Heart left ventricle (tissue), 16 donors: ENCODE measurements around the gene MRPS24. TPM values are rescaled to one million over a fixed set of nuclear protein-coding genes. Genes with fewer than 3 reads are reported as not detected.

Experiments used
- ATAC-seq, 4 donors: fragments of 200-7000 bp; cut with Tn5 transposase; one replicate each; pipeline ENCODE4 v1.9.1; 2020 to 2022; ENCODE audit warnings: moderate library complexity in 4 of 4, mild to moderate bottlenecking in 3 of 4, moderate number of reproducible peaks in 1 of 4
- DNase-seq, 5 donors: peaks; one replicate each; pipeline ENCODE4 v3.0.0-alpha.2; 2020
- H3K27ac ChIP-seq, 12 donors: fragments of 200-600 bp; sonication (generic) in 4 of 12; one replicate each; pipeline versions ENCODE4 v1.5.0 to v1.8.0; 2016 to 2022; ENCODE audit warnings: mild to moderate bottlenecking in 2 of 12
- H3K27me3 ChIP-seq, 9 donors: fragments of 200-600 bp; sonication (generic) in 2 of 9; one replicate each; pipeline versions ENCODE4 v1.5.1 to v1.8.0; 2016 to 2022; ENCODE audit warnings: mild to moderate bottlenecking in 3 of 9
- H3K36me3 ChIP-seq, 9 donors: fragments of 200-600 bp; sonication (generic) in 2 of 9; one replicate each; pipeline versions ENCODE4 v1.5.0 to v1.8.0; 2018 to 2022; ENCODE audit warnings: mild to moderate bottlenecking in 2 of 9
- H3K4me1 ChIP-seq, 12 donors: fragments of 200-600 bp; sonication (generic) in 4 of 12; one replicate each; pipeline versions ENCODE4 v1.5.0 to v1.8.0; 2016 to 2022; ENCODE audit warnings: mild to moderate bottlenecking in 3 of 12
- H3K4me3 ChIP-seq, 12 donors: fragments of 200-600 bp; sonication (generic) in 4 of 12; one replicate each; pipeline versions ENCODE4 v1.5.0 to v1.8.0; 2017 to 2022; ENCODE audit warnings: mild to moderate bottlenecking in 9 of 12, moderate library complexity in 4 of 12
- H3K9me3 ChIP-seq, 12 donors: fragments of 200-600 bp; sonication (generic) in 4 of 12; one replicate each; pipeline versions ENCODE4 v1.5.0 to v1.8.0; 2016 to 2022; ENCODE audit warnings: mild to moderate bottlenecking in 1 of 12
- POLR2A ChIP-seq, 2 donors: fragments of 450-650 bp; IDR thresholded peaks; one replicate each; pipeline ENCODE4 v1.6.1; 2017; ENCODE audit warnings: antibody characterized with exemption in 2 of 2, mild to moderate bottlenecking in 2 of 2, moderate library complexity in 2 of 2
- WGBS, 4 donors: extraction: QIAGEN DNeasy Blood & Tissue Kit in 2 of 4; methylation state at CpG; one replicate each; pipeline versions ENCODE4 v1.1.5 to v1.1.7; 2013 to 2018; 5-methylcytosine and 5-hydroxymethylcytosine counted together
- intact Hi-C, 10 donors: fragments of 100-400 bp; cut with DNase I; formaldehyde crosslinking; loops; one replicate each; pipeline versions ENCODE4 v1.11.1 to v1.14.2; 2022
- polyA plus RNA-seq, 2 donors: library from polyadenylated mRNA; stranded (reverse); fragments of 200-250 nt; gene quantifications; one replicate each; pipeline ENCODE4 v1.2.3, GENCODE V29; 2013
- total RNA-seq, 9 donors: library from RNA; depleted of rRNA in 2 of 9; stranded (reverse); fragments of >200 nt in 2 of 9; fragmentation: NEBNext Ultra II Directional in 3 of 9; extraction: Animal tissue kit (Norgen Biotek cat#: 25700) in 3 of 9; gene quantifications; one replicate each; pipeline versions ENCODE4 v1.1.0 to v1.2.4, GENCODE V29; 2016 to 2023
- TF ChIP-seq, protein P1 (sequence below), 12 donors: fragments of 200-600 bp; sonication (generic) in 4 of 12; IDR thresholded peaks; one replicate each; pipeline versions ENCODE4 v1.5.0 to v1.8.0; 2018 to 2022; ENCODE audit warnings: antibody characterized with exemption in 12 of 12, mild to moderate bottlenecking in 5 of 12
- donor health status: ischemic (EF 13 %, LVEDD 7.1; RV severe dilation, severe dysfunction).
- donor health status: healthy with polysubstance abuse.
- donor health status: DM: no; HTN: yes; CAD: no.
- donor health status: DM: no; HTN: no; CAD: no.
- donor health status: ischemic (EF 25% LVEDD 6.9; RV normal size, moderate dysfunction).
- donor health status: ischemic (EF 25% LVEDD 5.7; RV mildly dilated, moderate dysfunction).
- donor health status: healthy.
- donor health status: DM: yes; HTN: yes; CAD: no.
- donor health status: ischemic (EF 35%, LVEDD 5.7; RV mildly dilated, moderate dysfunction).
- donor health status: nonischemic (EF 11% LVEDD 7.7; RV severe dilation, severe dysfunction).
- donor health status: DM: yes; HTN: yes; CAD: no.
- donor health status: PGD.
- donor health status: ischemic (EF 29% LVEDD 5.4; RV normal size, mild dysfunction).
- donor health status: nonischemic (EF 23%, LVEDD 6.1; RV moderate dilation, normal function).

MRPS24 gene
- total and polyA plus RNA-seq, 11 donors = 118 to 284 (median 159) TPM

GRCh38 chr7:43884617-43885016 is 15.3 kb upstream of the MRPS24 start:
- TF ChIP-seq, protein P1, sequence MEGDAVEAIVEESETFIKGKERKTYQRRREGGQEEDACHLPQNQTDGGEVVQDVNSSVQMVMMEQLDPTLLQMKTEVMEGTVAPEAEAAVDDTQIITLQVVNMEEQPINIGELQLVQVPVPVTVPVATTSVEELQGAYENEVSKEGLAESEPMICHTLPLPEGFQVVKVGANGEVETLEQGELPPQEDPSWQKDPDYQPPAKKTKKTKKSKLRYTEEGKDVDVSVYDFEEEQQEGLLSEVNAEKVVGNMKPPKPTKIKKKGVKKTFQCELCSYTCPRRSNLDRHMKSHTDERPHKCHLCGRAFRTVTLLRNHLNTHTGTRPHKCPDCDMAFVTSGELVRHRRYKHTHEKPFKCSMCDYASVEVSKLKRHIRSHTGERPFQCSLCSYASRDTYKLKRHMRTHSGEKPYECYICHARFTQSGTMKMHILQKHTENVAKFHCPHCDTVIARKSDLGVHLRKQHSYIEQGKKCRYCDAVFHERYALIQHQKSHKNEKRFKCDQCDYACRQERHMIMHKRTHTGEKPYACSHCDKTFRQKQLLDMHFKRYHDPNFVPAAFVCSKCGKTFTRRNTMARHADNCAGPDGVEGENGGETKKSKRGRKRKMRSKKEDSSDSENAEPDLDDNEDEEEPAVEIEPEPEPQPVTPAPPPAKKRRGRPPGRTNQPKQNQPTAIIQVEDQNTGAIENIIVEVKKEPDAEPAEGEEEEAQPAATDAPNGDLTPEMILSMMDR (IDR thresholded peaks at IDR 0.05) = no peak
- TF ChIP-seq POLR2A (IDR thresholded peaks at IDR 0.05) = no peak

DNA sequence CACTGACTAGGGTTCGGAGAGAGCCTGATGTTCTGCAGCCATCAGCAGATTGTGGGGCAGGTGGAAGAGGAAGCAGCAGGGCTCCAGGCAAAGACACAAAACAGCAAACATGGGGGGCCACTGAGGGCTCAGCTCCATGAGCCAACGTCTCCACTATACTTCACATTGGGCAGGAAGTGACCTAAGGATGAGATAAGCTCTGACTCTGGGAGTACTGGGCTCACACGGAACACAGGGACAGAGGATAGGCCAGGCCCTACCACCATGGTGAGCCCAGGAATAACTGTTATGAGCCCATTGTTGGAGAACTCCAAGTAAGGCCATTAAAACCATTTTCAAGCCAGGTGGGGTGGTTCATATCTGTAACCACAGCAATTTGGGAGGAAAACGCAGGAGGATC is 14.9 kb upstream of the MRPS24 start:
- no peak for TF ChIP-seq POLR2A (IDR thresholded peaks at IDR 0.05)
- TF ChIP-seq, protein P1 (IDR thresholded peaks at IDR 0.05) = no peak
- peaks cover 0 to 16% (median 6%) of the 10 kb centered on the region in 12 donors for H3K4me1 ChIP-seq
- H3K4me3 ChIP-seq = no peak overlapping the region
- H3K9me3 ChIP-seq = no peaks in the 10 kb centered on the region
- no peaks in the 10 kb centered on the region for H3K27me3 ChIP-seq
- no peak overlapping the region for H3K27ac ChIP-seq
- intact Hi-C loops = no loop called here
- no peak for DNase-seq
- peaks cover 0 to 82% (median 68%) of the 10 kb centered on the region in 9 donors for H3K36me3 ChIP-seq
- ATAC-seq = peak in 1 of 4 donors; percentile 2
- 74 to 82% (median 77%) methylated on average over 4 of the region's 4 CpGs for WGBS, 4 donors

More at GRCh38 chr7:43884617-43885016, 15.3 kb upstream of the MRPS24 start:
- DNase-seq = no peak
- H3K27ac ChIP-seq = no peak overlapping the region
- intact Hi-C loops = no loop called here
- peaks cover 0 to 78% (median 64%) of the 10 kb centered on the region in 9 donors for H3K36me3 ChIP-seq
- H3K9me3 ChIP-seq = no peaks in the 10 kb centered on the region
- no peak overlapping the region for H3K4me3 ChIP-seq
- 76 to 79% (median 78%) methylated on average over 4 of the region's 4 CpGs for WGBS, 4 donors
- no peak for ATAC-seq
- peaks cover 0 to 19% (median 7%) of the 10 kb centered on the region in 12 donors for H3K4me1 ChIP-seq
- no peaks in the 10 kb centered on the region for H3K27me3 ChIP-seq

- Histone ChIP-seq H3K4me3 (no peak overlapping the region), H3K27me3 (no peaks in the 10 kb centered on the region), H3K36me3 (peaks cover 5 to 100% (median 86%) of the 10 kb centered on the region in 9 donors), H3K27ac (no peak overlapping the region), H3K9me3 (no peaks in the 10 kb centered on the region), H3K4me1 (peaks cover 0 to 29% (median 16%) of the 10 kb centered on the region in 12 donors)
- DNase-seq = no peak
- intact Hi-C loops = no loop called here
- TF ChIP-seq POLR2A (IDR thresholded peaks at IDR 0.05) = no peak
- TF ChIP-seq, protein P1 (IDR thresholded peaks at IDR 0.05) = no peak
- WGBS, 4 donors = 51 to 76% (median 70%) methylated on average over 5 of the region's 5 CpGs
- ATAC-seq = no peak
These were observed 11.3 kb upstream of the MRPS24 start for GRCh38 chr7:43880596-43880995.

DNA sequence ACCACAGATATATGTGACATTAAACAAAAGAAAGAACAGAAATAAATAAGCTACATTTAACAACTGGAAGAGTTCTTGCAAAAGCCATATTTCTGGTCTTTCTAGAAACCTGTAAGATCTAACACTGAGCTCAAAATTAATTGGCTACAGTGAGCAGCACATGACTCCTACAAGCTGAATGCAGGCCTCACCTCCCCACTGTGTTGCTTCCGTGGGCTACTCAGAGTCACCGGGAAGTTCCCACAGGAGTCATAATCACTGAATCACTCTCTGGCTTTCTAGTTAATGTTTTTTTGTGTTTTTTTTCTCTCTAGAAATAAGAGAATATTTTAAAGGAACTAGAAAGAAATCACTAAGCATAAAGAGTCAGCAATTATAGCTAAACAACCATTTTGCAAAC is 10.2 kb upstream of the MRPS24 start:
- H3K4me3 ChIP-seq = no peak overlapping the region
- 54 to 70% (median 56%) methylated on average over 2 of the region's 2 CpGs for WGBS, 4 donors
- intact Hi-C loops = no loop called here
- peak overlapping the region in 1 of 12 donors; percentile 28 for H3K27ac ChIP-seq
- peaks cover 0 to 29% (median 16%) of the 10 kb centered on the region in 12 donors for H3K4me1 ChIP-seq
- H3K27me3 ChIP-seq = no peaks in the 10 kb centered on the region
- DNase-seq (no peak), ATAC-seq (no peak)
- peaks cover 5 to 99% (median 85%) of the 10 kb centered on the region in 9 donors for H3K36me3 ChIP-seq
- no peaks in the 10 kb centered on the region for H3K9me3 ChIP-seq
- TF ChIP-seq POLR2A (IDR thresholded peaks at IDR 0.05) = no peak
- TF ChIP-seq, protein P1 (IDR thresholded peaks at IDR 0.05) = no peak
